H1 (cell line): ENCODE measurements around the gene SBSN. TPM values are rescaled to one million over a fixed set of nuclear protein-coding genes. Genes with fewer than 3 reads are reported as not detected.

Source experiments
- CTCF ChIA-PET: fragments of 300-600 bp; sonication (Branson Sonifier 250); formaldehyde crosslinking; loops from one replicate; lab custom pipeline; 2021; ENCODE audit not compliant: partially characterized antibody; lab: Charles Lee
- POLR2A ChIA-PET: fragments of 300-600 bp; sonication (Branson Sonifier 250); formaldehyde crosslinking; loops from one replicate; lab custom pipeline; 2021; ENCODE audit warnings: inconsistent platforms; ENCODE audit not compliant: partially characterized antibody; lab: Charles Lee
- DNase-seq, 2 experiments: peaks; one replicate each; pipeline versions ENCODE4 v3.0.0 to v3.0.0-alpha.2; 2010 to 2022; ENCODE audit warnings: low spot score in 2 of 2, low read depth in 1 of 2, mixed read lengths in 1 of 2
- FAIRE-seq: peaks from 2 replicates; lab custom pipeline; 2011; peaks lifted over from hg19 to GRCh38; lab: Jason Lieb, UNC
- H2AFZ ChIP-seq: 2 replicates; pipeline ENCODE4 v1.8.1; 2012; ENCODE audit warnings: low read length, inconsistent platforms
- H2AK5ac ChIP-seq: 2 replicates; pipeline ENCODE4 v1.6.1; 2013; ENCODE audit warnings: low read depth, low read length
- H2BK120ac ChIP-seq: replicated peaks from 2 replicates; pipeline ENCODE3; 2013; ENCODE audit warnings: low read depth, low read length, inconsistent platforms
- H2BK12ac ChIP-seq: 2 replicates; pipeline ENCODE4 v1.6.1; 2013; ENCODE audit warnings: low read depth, low read length
- H2BK15ac ChIP-seq: 2 replicates; pipeline ENCODE4 v1.6.1; 2013; ENCODE audit warnings: low read length
- H2BK20ac ChIP-seq: 2 replicates; pipeline ENCODE4 v1.6.1; 2013; ENCODE audit warnings: low read length
- H2BK5ac ChIP-seq: 2 replicates; pipeline ENCODE4 v1.6.1; 2013; ENCODE audit warnings: low read depth, low read length
- H3K14ac ChIP-seq: 2 replicates; pipeline ENCODE4 v1.6.1; 2013; ENCODE audit warnings: inconsistent platforms; ENCODE audit not compliant: insufficient read length
- H3K18ac ChIP-seq: 2 replicates; pipeline ENCODE4 v1.6.1; 2013; ENCODE audit warnings: low read length; ENCODE audit errors: extremely low read depth
- H3K23ac ChIP-seq: 2 replicates; pipeline ENCODE4 v1.6.1; 2013; ENCODE audit warnings: inconsistent platforms; ENCODE audit not compliant: insufficient read length
- H3K23me2 ChIP-seq: 2 replicates; pipeline ENCODE4 v1.6.1; 2013; ENCODE audit warnings: low read depth, low read length
- H3K27ac ChIP-seq: 2 replicates; pipeline ENCODE4 v1.6.1; 2011; ENCODE audit warnings: low read depth, low read length, inconsistent platforms
- H3K27me3 ChIP-seq, 4 experiments: replicated peaks in 1 of 4; 1 replicate in 1 of 4; 2 replicates in 3 of 4; pipeline versions ENCODE4 v1.6.1 to v1.8.1; 2011 to 2013; ENCODE audit warnings: low read length in 3 of 4, mild to moderate bottlenecking in 3 of 4, inconsistent platforms in 2 of 4, mixed read lengths in 2 of 4, moderate library complexity in 1 of 4; ENCODE audit not compliant: control insufficient read depth in 3 of 4, insufficient read depth in 3 of 4; ENCODE audit errors: extremely low read depth in 1 of 4
- H3K36me3 ChIP-seq, 4 experiments: 2 replicates each; pipeline versions ENCODE4 v1.6.1 to v1.8.1; 2011 to 2013; ENCODE audit warnings: mild to moderate bottlenecking in 4 of 4, low read length in 3 of 4, moderate library complexity in 2 of 4, control low read depth in 1 of 4, inconsistent platforms in 1 of 4; ENCODE audit not compliant: insufficient read depth in 4 of 4, control insufficient read depth in 2 of 4
- H3K4ac ChIP-seq: replicated peaks from 2 replicates; pipeline ENCODE3; 2013; ENCODE audit warnings: low read length, low read depth, mixed read lengths, inconsistent platforms; ENCODE audit not compliant: insufficient read length
- H3K4me1 ChIP-seq, 4 experiments: replicated peaks in 1 of 4; 1 replicate in 1 of 4; 2 replicates in 3 of 4; pipeline versions ENCODE4 v1.6.1 to v1.8.1; 2011 to 2013; ENCODE audit warnings: low read length in 3 of 4, inconsistent platforms in 2 of 4, mixed read lengths in 1 of 4; ENCODE audit not compliant: insufficient read depth in 4 of 4, control insufficient read depth in 3 of 4
- H3K4me2 ChIP-seq, 2 experiments: 2 replicates each; pipeline versions ENCODE4 v1.6.1 to v1.8.1; 2011 to 2013; ENCODE audit warnings: low read depth in 2 of 2, low read length in 2 of 2, control low read depth in 1 of 2, inconsistent platforms in 1 of 2, mild to moderate bottlenecking in 1 of 2; ENCODE audit not compliant: insufficient read depth in 1 of 2
- H3K4me3 ChIP-seq, 4 experiments: fragments of 200-600, 300-600 bp in 1 of 4; sonication (generic), shearing (Covaris generic), sonication (Bioruptor Twin) in 1 of 4; 2 replicates each; pipeline versions ENCODE4 v1.5.1 to v1.8.1; 2011 to 2016; ENCODE audit warnings: low read length in 4 of 4, low read depth in 3 of 4, control low read depth in 2 of 4, inconsistent platforms in 2 of 4, mild to moderate bottlenecking in 2 of 4, mixed read lengths in 1 of 4, moderate library complexity in 1 of 4; ENCODE audit not compliant: insufficient read depth in 2 of 4; ENCODE audit errors: extremely low read depth in 1 of 4
- H3K56ac ChIP-seq: replicated peaks from 2 replicates; pipeline ENCODE3; 2013; ENCODE audit warnings: low read depth, mild to moderate bottlenecking, mixed read lengths, low read length, inconsistent platforms; ENCODE audit not compliant: insufficient read length
- H3K79me1 ChIP-seq: 2 replicates; pipeline ENCODE4 v1.6.1; 2013; ENCODE audit warnings: low read depth, low read length, control low read depth
- H3K79me2 ChIP-seq, 2 experiments: 2 replicates each; pipeline versions ENCODE4 v1.6.1 to v1.8.1; 2012 to 2013; ENCODE audit warnings: low read length in 2 of 2, mild to moderate bottlenecking in 2 of 2, inconsistent platforms in 1 of 2; ENCODE audit not compliant: insufficient read depth in 2 of 2, control insufficient read depth in 1 of 2
- H3K9ac ChIP-seq, 4 experiments: replicated peaks in 1 of 4; 1 replicate in 1 of 4; 2 replicates in 3 of 4; pipeline versions ENCODE4 v1.6.1 to v1.8.1; 2011 to 2013; ENCODE audit warnings: low read depth in 3 of 4, low read length in 3 of 4, control low read depth in 2 of 4, mild to moderate bottlenecking in 2 of 4, moderate library complexity in 2 of 4, inconsistent platforms in 1 of 4; ENCODE audit errors: extremely low read depth in 1 of 4
- H3K9me3 ChIP-seq, 2 experiments: 2 replicates each; pipeline versions ENCODE4 v1.6.1 to v1.8.1; 2012 to 2013; ENCODE audit warnings: mild to moderate bottlenecking in 2 of 2, moderate library complexity in 2 of 2, control low read depth in 1 of 2, inconsistent platforms in 1 of 2, low read depth in 1 of 2, low read length in 1 of 2, mixed read lengths in 1 of 2; ENCODE audit not compliant: insufficient read depth in 2 of 2
- H4K20me1 ChIP-seq, 2 experiments: replicated peaks in 1 of 2; 2 replicates each; pipeline versions ENCODE3 to v1.8.1; 2011 to 2013; ENCODE audit warnings: inconsistent platforms in 2 of 2, low read length in 2 of 2, mild to moderate bottlenecking in 1 of 2; ENCODE audit not compliant: insufficient read depth in 2 of 2, control insufficient read depth in 1 of 2
- H4K5ac ChIP-seq: 2 replicates; pipeline ENCODE4 v1.6.1; 2013; ENCODE audit warnings: low read length, low read depth, mixed read lengths, inconsistent platforms; ENCODE audit not compliant: insufficient read length
- H4K8ac ChIP-seq: 2 replicates; pipeline ENCODE4 v1.8.0; 2013; ENCODE audit warnings: mild to moderate bottlenecking, moderate library complexity, low read length, inconsistent platforms; ENCODE audit not compliant: insufficient read depth; ENCODE audit errors: extremely low read depth
- H4K91ac ChIP-seq: replicated peaks from 2 replicates; pipeline ENCODE3; 2013; ENCODE audit warnings: low read length, mixed read lengths, inconsistent platforms; ENCODE audit not compliant: insufficient read length
- CTCF ChIP-seq, 3 experiments: IDR thresholded peaks; 1 replicate in 2 of 3; 2 replicates in 1 of 3; pipeline versions ENCODE4 v1.5.1 to v1.6.1; 2011; ENCODE audit warnings: low read length in 3 of 3, mild to moderate bottlenecking in 3 of 3, inconsistent platforms in 2 of 3, low read depth in 1 of 3, moderate library complexity in 1 of 3; ENCODE audit not compliant: insufficient read depth in 1 of 3; ENCODE audit errors: control extremely low read depth in 1 of 3
- KDM1A ChIP-seq: fragments of 200-600, 300-600 bp; sonication (generic); IDR thresholded peaks from 2 replicates; pipeline ENCODE4 v1.7.1; 2016; ENCODE audit warnings: mild to moderate bottlenecking, low read length, borderline replicate concordance
- NANOG ChIP-seq: IDR thresholded peaks from 2 replicates; pipeline ENCODE4 v1.6.1; 2011; ENCODE audit warnings: low read length, low read depth, mild to moderate bottlenecking, inconsistent platforms; ENCODE audit not compliant: insufficient read depth, poor library complexity, severe bottlenecking
- PHF8 ChIP-seq: fragments of 200-600 bp; sonication (generic); conservative IDR thresholded peaks from 2 replicates; pipeline ENCODE4 v1.7.1; 2012; ENCODE audit warnings: low read depth, mild to moderate bottlenecking, inconsistent platforms, low read length, moderate library complexity
- RAD21 ChIP-seq, 2 experiments: IDR thresholded peaks in 1 of 2; conservative IDR thresholded peaks in 1 of 2; 2 replicates each; pipeline ENCODE4 v1.6.1; 2011; ENCODE audit warnings: low read depth in 2 of 2, low read length in 2 of 2, improper control_type of control experiment in 1 of 2, inconsistent platforms in 1 of 2, mild to moderate bottlenecking in 1 of 2, moderate library complexity in 1 of 2
- SIN3A ChIP-seq, 2 experiments: IDR thresholded peaks in 1 of 2; conservative IDR thresholded peaks in 1 of 2; 2 replicates each; pipeline ENCODE4 v1.6.1; 2011 to 2012; ENCODE audit warnings: low read length in 2 of 2, improper control_type of control experiment in 1 of 2, low read depth in 1 of 2, mild to moderate bottlenecking in 1 of 2
- SUZ12 ChIP-seq: fragments of 200-600 bp; sonication (generic); IDR thresholded peaks from 2 replicates; pipeline ENCODE4 v1.6.1; 2012; ENCODE audit warnings: mild to moderate bottlenecking, inconsistent platforms, low read length, moderate library complexity, mixed read lengths
- TAF1 ChIP-seq: IDR thresholded peaks from 2 replicates; pipeline ENCODE4 v1.6.1; 2011; ENCODE audit warnings: mild to moderate bottlenecking, low read depth, low read length
- TBP ChIP-seq: IDR thresholded peaks from 2 replicates; pipeline ENCODE4 v1.6.1; 2011; ENCODE audit warnings: low read depth, low read length, improper control_type of control experiment
- TEAD4 ChIP-seq: IDR thresholded peaks from 2 replicates; pipeline ENCODE4 v1.6.1; 2012; ENCODE audit warnings: low read depth, low read length, inconsistent platforms, mixed read lengths
- whole genome bisulfite sequencing, 2 experiments: shearing (Covaris generic) in 1 of 2; methylation state at CpG; one replicate each; pipeline versions ENCODE4 v1.1.6 to v1.1.7; 2013 to 2015; ENCODE audit warnings: low lambda C conversion rate in 2 of 2, mixed read lengths in 2 of 2, inconsistent platforms in 1 of 2, low coverage in 1 of 2, missing lambda C conversion rate in 1 of 2; ENCODE audit not compliant: insufficient replicate concordance in 2 of 2, insufficient coverage in 1 of 2, insufficient read length in 1 of 2; ENCODE audit errors: extremely low coverage in 1 of 2, missing lambda C conversion rate in 1 of 2; 5-methylcytosine and 5-hydroxymethylcytosine counted together
- polyA plus RNA-seq, 7 experiments: library from polyadenylated mRNA; depleted of rRNA in 3 of 7; stranded (reverse) in 5 of 7; unstranded in 2 of 7; fragments of >200 nt in 5 of 7; fragments of 200-250 nt in 2 of 7; gene quantifications; 1 replicate in 5 of 7; 2 replicates in 1 of 7; 4 replicates in 1 of 7; pipeline versions ENCODE4 v1.2.1 to v1.2.3, GENCODE V29; 2011 to 2013; ENCODE audit warnings: missing spikeins in 2 of 7, mixed read lengths in 2 of 7
- total RNA-seq: library from RNA; stranded (reverse); fragmentation: NEBNext Ultra II Directional; extraction: Animal tissue kit (Norgen Biotek cat#: 25700); gene quantifications from 2 replicates; pipeline ENCODE4 v1.2.1, GENCODE V29; 2021

SBSN gene
- total and polyA plus RNA-seq, 2 of the 8 experiments (the other 6 are each of a cell fraction or from before 2014, with no cell fraction given), result not detected

GRCh38 chr19:35571406-35571965 lies 43.4 kb upstream of the SBSN start:
- no peaks in the 10 kb centered on the region for H4K20me1 ChIP-seq
- no peak overlapping the region for H3K4me3 ChIP-seq
- H2BK120ac ChIP-seq, result no peak overlapping the region
- H4K5ac ChIP-seq, result no peak overlapping the region
- no peak overlapping the region for H3K18ac ChIP-seq
- no peaks in the 10 kb centered on the region for H3K79me1 ChIP-seq
- H3K9me3 ChIP-seq, result peaks cover 11% of the 10 kb centered on the region in 2 experiments; a peak in 3 of 4 replicates
- no peak overlapping the region for H2BK12ac ChIP-seq
- ChIA-PET POLR2A (no interaction called here), CTCF (interaction anchor here (0.6 to 2.3 kb wide), 2 partner anchors 21 to 37 kb away, joined by 6 to 9 read pairs; no protein-coding TSS in a partner anchor)
- no peak overlapping the region for H4K91ac ChIP-seq
- H4K8ac ChIP-seq, result no peak overlapping the region
- DNase-seq (no peak), FAIRE-seq (no peak)
- H2BK15ac ChIP-seq, result no peak overlapping the region
- H3K27me3 ChIP-seq, result no peaks in the 10 kb centered on the region
- H3K27ac ChIP-seq, result no peak overlapping the region
- H3K79me2 ChIP-seq, result no peaks in the 10 kb centered on the region
- no peak overlapping the region for H2BK20ac ChIP-seq
- no peak overlapping the region for H2AK5ac ChIP-seq
- H3K4ac ChIP-seq, result no peak overlapping the region
- H2AFZ ChIP-seq, result no peak overlapping the region
- peaks cover 0 to 4% (median 0%) of the 10 kb centered on the region in 4 experiments; a peak in 1 of 7 replicates for H3K4me1 ChIP-seq
- no peak overlapping the region for H3K23ac ChIP-seq
- H3K4me2 ChIP-seq, result no peak overlapping the region
- H2BK5ac ChIP-seq, result no peak overlapping the region
- H3K56ac ChIP-seq, result no peak overlapping the region
- no peaks in the 10 kb centered on the region for H3K36me3 ChIP-seq
- no peak overlapping the region for H3K9ac ChIP-seq
- H3K23me2 ChIP-seq, result no peaks in the 10 kb centered on the region
- no peak overlapping the region for H3K14ac ChIP-seq
- WGBS, 2 experiments, result 90% methylated on average over 1 of the region's 1 CpG; no CpG with 5 or more reads in 1 of the 2 experiments
- no peak for TF ChIP-seq TBP
- no peak for TF ChIP-seq KDM1A
- TF ChIP-seq PHF8, result no peak
- no peak for TF ChIP-seq TEAD4
- TF ChIP-seq TAF1, result no peak
- no peak for TF ChIP-seq SIN3A (conservative IDR thresholded peaks at IDR 0.05 in 1 of 2, IDR thresholded peaks at IDR 0.05 in 1 of 2; ENCODE audit: low read depth in 1 of 2, low read length in 2 of 2)
- TF ChIP-seq NANOG, result no peak
- no peak for TF ChIP-seq RAD21 (IDR thresholded peaks at IDR 0.05 in 1 of 2, conservative IDR thresholded peaks at IDR 0.05 in 1 of 2; ENCODE audit: low read depth in 2 of 2, low read length in 2 of 2)
- TF ChIP-seq SUZ12, result no peak
- no peak for TF ChIP-seq CTCF (IDR thresholded peaks at IDR 0.05; ENCODE audit: control extremely low read depth in 1 of 3, insufficient read depth in 1 of 3, low read depth in 1 of 3, low read length in 3 of 3)
